Stimulated activated CD8-positive, alpha-beta memory T cell treated with anti-CD3 and anti-CD28 coated beads, Interleukin-15, amount 100 ng/mL, for 48 hours (primary cell): Measurements from ENCODE around the gene SUN2.

Experiments used
- DNase-seq, 2 donors: peaks; one replicate each; pipeline ENCODE4 v3.0.0-alpha.2; 2020; ENCODE audit warnings: low read depth in 2 of 2

SUN2 gene

DNA sequence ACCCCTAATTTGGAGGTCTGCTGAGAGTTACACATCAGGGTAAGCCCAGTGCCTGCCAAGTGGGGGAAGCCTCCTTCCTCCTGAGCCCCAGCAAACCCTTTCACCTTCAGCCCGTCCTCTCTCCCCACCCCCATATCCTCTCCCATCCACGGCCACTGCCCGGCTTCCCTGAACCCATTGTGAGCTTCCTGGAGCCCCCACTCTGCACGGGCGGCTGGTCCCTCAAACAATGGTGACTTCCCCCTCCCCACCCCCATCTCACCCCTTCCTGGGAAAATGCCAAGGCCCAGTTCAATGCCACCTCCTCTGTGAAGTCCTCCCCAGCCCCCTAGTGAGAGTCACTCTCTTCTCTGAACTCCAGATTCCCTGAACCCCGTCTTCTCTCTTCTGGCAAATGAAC is 20.3 kb upstream of the SUN2 start:
- no peak for DNase-seq

DNA sequence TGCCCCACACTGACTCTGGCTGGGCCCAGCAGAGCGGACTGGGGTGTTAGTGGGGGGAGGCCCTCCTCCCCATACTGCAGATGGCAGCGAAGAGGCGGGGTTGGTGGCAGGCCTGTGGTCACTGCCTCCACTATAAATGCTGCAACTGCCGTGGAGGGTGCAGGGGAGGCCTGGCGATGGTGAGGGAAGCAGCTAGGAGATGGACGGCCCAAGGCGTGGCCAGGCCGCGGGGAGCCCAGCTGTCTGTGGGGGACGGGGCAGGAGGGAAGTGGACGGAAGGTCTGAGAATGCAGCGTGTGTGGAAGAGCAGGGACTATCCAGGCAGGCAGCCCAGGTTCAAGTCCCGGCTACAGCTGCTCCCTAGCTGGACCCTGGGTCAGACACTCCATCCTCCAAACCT is 19.9 kb upstream of the SUN2 start:
- DNase-seq, result no peak

DNA sequence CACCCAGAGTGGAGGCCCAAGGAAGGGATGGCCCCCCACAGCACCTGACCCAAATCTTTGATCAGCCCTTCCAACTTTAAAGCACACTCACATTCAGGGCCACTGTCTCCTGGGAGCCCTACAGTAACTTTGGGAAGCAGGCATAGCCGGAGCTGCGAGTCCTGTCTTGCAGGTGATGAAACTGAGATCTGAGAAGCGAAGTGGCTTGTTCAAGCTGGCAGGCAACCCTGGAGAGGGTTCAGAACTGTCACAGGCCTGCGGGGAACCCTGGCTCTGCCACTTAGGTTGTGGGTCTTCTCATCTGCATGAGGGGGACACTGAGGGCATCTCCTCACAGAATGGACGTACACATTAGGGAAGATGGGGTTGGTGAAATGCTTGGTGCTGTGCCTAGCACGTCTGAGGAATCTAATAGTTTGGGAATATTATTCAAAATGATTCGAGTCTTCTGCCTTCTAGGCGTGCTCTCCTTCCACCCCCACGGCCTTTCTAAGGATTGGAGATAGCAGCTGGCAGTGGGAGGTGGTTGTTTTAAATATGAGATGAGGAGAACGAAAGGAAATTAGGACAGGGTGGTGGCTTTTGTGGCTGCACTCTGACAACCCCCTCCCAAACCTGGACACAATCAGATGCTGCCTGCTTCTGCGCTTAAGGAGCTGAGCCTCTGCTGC is 18.8 kb upstream of the SUN2 start:
- DNase-seq, result no peak

DNA sequence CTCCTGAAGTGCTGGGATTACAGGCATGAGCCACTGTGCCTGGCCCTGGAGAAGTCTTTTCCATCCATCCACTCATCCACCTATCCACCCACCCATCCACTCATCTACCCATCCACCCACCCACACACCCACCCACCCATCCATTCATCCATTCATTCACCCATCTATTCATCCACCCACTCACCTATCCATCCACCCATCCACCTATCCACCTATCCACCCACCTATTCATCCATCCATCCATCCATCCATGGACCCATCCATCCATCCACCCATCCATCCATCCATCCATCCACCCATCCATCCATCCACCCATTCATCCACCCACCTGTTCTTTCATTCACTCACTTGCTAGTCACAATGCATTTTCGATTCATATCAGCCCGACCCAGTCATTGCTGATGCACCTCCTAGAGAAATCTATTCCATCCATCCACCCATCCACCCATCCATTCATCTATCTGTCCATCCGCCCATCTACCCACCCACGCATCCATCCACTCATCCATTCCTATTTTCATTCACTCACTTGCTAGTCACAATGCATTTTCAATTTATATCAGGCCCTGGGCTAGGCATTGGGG is 17.7 kb upstream of the SUN2 start:
- no peak for DNase-seq

DNA sequence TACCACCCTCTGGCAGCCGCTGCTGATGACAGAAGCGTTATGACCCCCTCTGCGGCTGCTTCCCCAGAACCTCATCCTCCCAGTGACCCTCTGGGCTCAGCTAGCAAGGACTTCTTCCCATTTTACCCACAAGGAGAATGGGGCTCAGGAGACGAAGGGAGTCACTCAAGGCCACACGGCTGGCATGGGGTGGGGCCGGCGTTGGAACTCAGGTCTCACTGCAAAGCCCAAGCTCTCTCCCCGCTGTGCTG is 16.8 kb upstream of the SUN2 start:
- DNase-seq, result no peak

DNA sequence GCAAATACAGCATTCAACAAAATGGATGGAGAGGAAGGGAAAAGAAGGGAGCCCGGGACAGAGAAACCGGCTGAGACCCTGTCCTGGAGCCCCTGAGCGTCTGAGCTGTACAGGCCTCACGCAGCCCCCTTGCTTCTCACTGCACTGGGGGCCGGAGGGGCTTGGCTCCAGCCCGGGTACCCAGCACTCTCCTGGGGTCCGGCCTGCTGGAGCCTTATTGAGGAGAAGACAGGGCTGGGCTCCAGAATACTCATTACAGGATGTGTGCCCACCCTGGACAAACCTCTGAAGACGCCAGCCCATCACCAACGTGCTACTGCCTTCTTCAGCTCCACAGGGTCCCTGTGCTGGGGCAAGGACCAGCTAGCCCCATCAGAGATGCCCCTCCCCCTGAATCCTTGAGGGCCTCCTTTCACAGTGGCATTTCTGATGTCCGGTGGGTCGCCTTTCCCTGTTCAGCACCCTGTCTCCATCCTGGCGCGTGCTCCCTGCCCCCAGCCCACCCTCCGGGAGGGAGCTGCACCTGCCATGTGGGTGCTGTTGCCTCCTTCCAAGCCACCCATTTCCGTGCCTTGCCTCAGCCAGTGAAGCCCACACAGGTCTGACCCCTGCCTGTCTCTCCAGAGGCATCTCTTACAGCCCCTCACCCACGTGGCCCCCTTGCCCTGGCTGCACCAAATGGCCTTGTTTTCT is 14.6 kb upstream of the SUN2 start:
- DNase-seq, result no peak

DNA sequence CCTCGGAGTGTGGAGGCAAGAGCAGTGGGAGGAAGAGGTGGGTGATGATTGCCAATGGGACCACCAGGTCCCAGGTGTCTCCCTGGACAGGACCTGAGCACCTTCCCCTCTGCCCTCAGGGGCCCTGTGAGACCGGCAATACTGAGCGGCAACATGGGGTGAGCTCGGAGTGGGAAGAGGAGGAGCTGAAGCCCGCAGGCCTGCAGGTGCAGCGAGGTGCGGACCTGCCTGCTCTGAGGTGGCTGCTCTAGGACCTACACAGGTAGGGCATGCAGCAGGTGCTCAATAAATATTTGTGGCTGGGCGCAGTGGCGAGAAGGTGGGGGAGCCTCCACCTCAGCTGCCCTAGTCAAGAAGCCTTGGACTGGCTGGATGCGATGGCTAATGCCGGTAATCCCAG is 12.2 kb upstream of the SUN2 start:
- DNase-seq, result no peak

DNA sequence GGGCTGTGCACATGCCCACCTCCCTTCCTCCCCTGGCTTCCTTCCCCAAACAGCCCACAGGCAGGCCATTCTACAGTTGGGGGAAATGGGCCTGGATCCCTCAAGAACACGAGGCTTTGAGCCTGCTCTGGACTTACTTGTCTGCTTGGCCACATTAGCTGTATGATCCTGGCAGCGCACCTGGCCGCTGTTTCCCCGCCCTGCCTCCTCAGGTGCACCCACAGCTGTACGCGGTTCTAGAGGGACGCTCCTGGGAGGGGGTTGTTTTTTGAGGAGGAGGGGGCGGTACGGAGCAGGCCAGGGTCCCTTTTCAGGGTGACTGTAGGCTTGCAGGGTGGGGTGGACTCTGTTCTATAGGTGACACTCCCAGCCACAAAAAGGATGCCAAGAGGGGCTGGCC is 11.5 kb upstream of the SUN2 start:
- no peak for DNase-seq

DNA sequence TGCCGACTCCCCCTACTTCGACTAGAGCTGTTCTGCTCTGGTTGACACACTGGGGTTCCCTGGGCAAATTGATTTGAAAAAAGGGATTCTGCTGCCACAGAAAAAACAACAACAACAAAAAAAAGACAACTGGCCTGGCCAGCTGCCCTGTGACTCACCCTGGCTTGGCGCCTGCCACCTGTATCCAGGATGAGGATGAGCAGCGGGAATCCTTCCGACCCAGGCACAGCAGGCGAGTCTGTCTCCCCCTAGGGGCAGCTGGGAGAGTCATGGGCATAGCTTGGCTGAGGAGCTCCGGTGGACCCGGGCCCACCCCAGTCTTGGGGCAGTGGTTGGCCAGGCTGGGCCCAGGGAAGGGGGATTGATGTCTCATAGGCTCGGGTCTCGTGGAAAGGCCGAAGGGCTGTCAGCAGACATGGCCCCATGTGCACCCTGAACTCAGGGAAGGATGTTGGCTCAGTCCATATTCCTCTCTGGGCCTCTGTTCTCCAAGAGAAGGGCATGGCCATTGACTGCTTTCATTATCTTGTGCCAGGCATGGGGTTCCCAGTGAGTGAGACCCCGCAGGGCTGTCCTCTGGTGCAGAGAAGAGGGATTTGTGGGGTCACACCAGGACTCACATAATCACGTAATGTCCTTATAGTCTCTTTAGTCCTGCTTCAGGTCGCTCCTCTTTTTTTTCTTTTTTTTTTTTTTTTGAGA is 10.4 kb upstream of the SUN2 start:
- DNase-seq, result no peak

DNA sequence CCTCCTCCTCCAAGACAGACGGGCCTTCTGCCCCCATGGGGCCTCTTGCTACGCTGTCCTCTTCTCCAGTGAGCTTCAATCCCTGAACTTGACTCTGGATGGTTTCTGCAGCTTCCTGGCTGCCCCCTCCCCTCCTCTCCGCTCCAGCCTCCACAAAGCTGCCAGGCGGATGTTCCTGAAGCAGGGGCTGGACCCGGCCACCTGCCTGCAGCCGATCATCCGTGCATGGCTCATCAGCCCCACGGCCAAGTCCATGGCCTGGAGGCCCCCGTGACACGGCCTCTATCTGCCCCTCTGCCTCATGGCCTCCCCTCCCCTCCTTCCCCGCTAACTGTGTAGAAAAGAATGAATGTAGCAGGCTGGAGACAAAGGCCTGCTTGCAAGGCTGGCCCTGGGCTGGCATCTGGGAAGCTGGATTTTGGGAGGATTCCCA is 6.8 kb upstream of the SUN2 start:
- DNase-seq, result no peak

DNA sequence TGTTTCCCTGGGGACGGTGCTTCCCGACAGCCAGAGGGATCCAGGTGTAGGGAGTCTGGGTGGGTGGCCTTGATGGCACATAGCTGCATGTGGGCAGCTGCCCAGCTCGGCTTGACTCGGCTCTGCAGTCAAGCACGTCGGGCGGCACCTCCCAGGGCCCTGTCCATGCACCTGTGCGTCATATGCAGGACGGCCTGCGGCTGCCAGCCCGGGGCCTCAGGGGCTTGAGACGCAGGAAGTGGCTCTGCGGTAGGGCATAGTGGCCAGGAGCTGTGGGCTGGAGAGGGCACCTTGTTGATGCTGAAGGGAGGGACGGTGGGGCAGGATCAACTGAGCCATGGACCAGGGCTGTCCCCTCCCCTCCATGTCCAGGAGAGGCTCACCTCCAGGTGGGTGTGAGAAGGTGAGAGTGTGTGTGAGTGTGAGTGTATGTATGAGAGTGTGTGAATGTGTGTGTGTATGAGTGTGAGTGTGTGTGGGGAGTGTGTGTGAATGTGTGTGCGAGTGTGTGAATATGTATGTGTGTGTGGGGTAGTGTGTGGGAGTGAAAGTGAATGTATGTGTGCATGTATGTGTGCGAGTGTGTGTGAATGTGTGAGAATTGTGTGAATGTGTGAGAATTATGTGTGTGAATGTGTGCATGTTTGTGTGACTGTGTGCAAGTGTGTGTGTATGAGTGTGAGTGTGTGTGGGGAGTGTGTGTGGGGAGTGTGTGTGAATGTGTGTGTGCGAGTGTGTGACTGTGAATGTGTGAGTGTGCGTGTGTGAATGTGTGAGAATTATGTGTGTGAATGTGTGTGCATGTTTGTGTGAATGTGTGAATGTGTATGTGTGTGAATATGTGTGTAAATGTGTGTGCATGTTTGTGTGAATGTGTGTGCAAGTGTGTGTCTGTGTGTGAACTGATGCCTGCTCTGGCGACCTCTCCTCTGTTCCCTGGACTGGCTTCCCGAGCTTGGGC is 5.7 kb upstream of the SUN2 start:
- DNase-seq, result no peak

DNA sequence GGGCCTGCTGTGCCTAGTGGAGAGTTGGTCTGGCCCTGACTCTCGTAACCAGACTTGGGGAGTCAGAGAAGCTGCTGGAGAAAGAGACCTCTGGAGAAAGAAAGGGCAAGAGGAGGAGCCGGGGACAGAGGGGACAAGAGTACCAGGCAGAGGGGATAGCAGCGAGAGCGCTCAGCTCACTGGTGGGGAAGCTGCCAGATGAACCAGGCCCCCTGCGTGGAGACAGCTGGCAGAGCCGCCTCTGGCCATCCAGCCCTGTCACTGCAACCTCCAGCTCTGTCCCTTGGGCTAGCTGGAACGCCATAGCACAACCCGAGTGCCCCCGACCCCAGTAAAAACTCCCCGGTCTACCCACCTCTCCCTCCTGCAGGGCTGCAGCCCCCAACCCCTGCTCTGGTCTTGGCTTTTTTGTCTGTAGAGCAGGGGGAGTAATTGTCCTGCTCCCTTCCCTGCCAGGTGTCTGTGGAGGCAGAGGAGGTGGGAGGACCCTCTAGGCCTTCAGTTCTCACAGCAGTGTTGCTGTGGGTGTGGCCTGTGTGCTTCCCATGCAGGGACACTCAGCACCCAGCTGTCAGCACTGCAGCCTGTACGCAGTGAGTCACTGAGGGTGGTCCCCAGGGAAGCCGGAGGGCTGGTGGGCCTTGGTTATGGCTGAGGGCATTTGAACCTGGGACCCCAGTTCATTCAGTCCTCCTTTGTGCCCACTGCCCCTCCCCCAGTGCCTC is 4.8 kb upstream of the SUN2 start:
- no peak for DNase-seq

DNA sequence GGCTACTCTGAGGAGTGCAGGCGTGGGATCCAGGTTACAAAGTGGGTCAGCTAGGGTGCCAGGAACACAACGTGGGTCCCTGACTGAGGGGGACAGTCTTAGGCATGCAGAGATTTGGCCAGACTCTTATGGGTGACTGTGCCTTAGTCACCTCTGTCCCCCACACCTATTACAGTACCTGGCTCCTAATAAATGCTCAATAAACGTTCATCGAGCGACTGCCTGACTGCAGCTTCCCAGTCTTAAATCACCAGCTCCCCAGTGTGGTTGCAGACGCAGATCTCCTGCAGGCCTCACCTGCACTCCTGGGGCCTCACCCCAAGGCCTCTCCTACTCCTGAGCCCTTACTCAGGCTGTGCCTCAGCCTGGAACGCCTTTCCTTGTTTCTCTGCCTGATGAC is 3.2 kb upstream of the SUN2 start:
- DNase-seq, result no peak

DNA sequence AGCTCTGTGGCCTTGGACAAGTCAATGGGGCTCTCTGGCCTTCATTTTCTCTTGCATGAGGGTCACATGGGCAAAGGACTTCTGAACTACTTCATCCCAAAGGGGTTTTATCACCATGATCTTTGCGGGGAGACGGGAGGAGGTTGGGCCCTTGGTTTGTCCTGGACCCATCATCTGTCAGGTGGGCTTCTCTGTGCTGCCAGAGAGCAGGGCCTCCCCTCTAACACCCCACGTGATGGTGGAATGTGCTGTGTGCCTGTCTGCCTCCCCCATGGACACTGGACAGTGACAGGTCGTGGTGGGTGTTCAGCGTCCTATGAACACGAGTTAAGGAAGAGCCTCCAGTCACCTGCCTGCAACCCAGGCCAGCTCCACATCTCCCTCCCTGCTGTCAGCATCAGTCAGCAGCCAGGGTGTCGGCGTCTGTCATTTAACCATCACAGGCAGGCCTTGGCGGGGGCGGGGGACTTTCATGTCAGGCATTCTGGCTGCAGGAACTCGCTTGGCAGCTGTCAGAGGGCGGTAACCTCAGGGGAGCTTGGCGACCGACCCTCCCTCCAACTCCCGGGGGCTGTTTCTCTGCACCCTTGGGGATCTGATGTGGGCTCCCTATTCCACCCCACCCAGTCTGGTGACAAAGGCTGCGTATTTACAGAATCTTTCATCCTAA is 2.6 kb upstream of the SUN2 start:
- peak; percentile 54 to 65 for DNase-seq

DNA sequence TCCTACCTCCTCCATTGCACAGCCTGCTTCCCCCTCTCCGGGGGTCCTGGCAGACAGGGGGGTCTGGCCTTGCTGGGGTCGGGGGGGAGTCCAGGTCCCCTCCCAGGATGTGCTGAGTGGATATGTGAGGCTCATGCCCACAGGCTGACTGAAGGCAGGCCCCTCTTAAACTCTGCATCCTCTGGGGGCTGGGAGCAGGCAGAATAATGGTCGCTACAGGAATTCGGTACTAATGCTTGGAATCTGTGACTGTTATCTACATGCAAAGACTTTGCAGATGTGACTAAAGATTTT is 1.6 kb upstream of the SUN2 start:
- DNase-seq, result no peak

DNA sequence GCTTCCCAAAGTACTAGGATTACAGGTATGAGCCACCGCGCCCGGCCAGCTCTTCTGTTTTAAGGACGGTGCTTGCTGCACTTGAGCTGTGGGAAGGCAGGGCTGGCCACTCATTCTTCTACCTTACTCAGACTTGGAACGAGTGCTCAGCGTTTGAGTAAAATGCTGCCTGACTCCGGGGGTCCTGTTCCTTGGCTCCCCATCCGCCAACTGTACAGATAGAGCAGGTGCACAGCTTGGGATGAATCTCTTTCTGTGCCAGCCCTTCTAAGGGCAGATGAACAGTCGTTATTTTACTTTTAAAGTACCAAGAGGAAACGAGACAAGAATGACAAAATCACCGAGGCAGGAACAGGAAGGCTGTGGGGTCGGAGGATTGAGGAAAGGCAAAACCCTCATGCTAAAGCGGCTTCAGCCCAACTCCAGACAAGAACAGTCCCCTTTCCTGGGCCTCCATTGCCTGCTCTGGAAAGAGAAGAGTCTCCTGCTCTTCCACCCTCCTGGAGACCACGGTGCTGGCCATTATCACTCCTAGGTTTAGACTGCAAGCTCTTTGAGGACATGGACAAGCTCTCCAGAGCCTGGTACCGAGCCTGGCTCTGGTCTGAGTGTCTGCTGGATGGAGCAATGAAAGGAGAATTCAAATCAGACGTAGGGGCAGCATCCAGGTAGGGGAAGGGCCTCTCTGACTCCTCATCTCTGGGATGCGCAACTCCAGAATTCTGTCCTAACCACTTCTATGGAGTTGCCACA is 1.1 kb upstream of the SUN2 start:
- DNase-seq, result no peak

DNA sequence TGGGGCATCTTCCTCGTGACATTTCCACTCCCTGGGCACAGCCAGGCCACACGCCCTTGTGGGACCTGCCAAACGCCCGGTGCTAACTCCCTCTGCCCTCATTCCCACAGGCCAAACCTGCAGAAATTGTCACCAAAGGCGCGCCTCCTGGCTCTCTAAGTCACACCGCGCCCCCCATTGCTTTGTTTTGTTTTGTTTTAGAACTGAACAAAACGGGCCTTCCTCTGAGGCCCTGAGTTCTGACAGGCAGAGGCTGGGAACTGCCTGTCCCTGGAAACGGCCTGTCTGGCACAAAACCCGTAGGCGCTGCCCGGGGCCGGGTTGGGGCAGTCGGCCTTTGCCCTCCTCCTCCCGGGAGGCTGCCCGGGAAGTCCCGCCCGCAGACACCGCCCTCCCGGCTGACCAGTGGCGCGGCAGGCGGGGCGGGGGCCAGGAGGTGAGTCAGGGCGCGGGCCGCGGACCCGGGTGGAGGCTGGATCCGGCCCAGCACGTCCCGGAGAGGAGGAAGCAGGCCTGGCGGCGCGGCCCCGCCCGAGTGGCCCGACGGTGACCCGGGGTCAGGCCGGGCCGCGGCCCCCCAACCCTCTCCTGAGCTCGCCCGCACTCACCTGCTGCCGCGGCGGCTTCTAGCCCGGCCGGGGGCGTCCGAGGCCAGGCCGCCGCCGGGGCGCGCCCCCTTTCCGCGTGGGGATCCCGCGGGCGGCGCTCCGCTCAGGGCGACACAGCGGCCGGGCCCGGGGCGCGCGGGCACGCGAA is 465 bp downstream of the SUN2 start:
- DNase-seq, result peak; percentile 40 to 60

DNA sequence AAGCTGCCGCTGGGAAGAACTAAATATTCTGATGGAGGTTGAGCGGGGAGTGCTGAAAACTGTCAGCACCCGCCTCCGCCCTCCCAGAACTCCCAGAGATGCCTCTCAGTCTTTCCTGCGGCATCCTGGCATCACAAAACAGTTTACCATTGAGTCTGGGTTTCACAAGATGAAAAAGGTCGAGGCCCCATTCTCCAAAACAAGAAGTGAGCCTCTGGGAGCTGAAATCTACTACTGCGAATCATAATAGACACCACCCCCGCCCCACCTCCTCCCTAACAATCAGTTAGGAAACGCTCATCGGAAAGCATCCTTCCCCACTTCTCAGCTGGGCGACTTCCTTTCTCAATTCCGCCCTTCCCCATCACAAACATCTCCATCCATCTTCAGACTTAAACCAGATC is 1.0 kb downstream of the SUN2 start:
- no peak for DNase-seq

DNA sequence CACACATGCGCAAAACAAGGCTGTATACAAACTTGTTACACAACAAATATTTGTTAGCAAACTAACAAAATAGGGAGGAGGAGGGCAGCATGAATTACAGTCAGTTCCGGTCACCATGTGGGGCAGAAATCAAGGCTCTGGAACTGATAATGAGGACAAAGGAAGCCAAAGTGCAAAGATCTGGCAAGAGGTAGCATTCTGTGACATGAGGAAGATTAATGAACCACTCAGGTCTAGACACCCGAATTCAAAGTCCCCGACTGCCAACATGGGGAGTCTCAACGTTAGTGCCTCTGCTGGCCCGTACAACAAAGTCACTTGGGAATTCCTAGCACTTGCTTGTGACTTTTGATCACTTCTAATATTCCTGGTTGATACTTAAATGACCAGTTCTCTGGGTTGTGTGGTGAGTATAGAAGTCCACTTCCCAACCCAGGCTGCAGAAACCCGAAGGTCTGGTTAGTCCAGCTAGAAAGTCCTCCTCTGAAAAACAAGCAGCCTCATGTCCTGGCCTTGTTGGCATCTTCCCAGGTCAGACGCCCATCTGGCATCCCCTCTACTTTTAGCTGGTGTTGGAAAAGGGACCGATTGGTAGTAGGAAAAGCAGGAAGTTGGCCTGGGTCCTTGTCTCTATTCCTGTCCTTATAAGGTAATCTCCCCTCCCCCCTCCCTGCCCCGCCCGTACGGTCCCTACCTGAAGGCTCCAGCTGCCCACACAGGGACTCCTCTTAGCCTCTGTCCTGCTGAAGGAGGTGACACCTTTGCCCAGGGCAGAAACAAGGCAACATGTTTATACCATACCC is 1.6 kb downstream of the SUN2 start:
- DNase-seq, result no peak
